Stimulated activated CD8-positive, alpha-beta memory T cell treated with anti-CD3 and anti-CD28 coated beads, Interleukin-7, amount 100 ng/mL, for 24 hours (primary cell): ENCODE measurements around the gene KDELR3.

Source experiments
- DNase-seq: peaks from one replicate; pipeline ENCODE4 v3.0.0-alpha.2; 2020; ENCODE audit warnings: low read depth

KDELR3 gene

DNA sequence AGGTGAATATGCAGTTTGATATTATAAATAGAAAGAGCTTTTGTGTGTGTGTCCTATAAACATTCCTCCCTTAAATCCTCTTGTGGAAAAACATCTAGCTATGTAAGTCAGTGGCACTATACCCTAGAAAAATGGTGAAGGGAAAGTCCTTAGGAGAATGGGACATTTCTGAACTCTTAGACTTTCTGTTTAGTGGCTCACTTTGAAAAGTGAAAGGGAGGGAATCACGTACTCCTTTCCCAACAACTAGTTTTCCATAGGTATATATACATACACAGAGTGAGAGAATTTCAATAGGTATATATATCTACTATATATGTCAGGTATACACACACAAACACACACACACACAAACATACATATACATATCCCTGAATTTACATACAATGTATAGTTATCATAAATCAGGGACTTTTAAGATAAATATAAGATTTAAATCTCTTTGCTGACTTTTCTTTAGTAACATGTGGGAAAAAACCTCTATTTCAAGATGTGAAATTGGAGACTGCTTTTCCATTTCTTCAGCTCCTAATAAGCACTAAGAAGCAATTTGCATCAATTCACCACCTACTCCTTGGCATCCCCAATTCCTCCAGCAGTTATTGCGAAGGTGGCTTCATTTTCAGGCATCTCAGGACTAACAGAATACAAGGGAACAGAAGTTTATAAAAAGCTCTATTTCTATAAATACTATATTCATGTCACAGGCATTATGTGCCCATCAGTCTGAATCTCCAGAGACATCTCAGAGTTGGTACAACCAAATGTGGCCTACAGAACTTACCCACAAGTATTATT is 51.8 kb downstream of the KDELR3 start:
- DNase-seq = no peak

DNA sequence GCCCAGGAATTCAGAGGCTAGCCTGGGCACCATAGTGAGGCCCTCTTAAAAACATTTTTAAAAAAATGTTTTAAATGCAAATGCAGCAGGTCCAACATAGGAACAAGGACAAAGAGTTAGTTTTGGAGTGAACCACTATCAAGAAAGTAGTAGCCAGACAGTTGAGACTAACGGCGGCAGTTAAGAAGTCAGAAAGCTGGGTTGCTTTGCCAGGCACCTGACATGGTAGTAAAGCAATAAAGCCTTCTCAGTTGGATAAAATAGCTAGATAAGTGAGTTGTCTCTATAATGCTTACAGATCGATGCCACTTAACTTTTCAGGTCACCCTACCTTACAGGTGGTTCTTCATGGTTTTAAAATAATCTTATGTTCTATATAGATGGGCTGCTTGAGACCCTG is 55.1 kb downstream of the KDELR3 start:
- DNase-seq = no peak

DNA sequence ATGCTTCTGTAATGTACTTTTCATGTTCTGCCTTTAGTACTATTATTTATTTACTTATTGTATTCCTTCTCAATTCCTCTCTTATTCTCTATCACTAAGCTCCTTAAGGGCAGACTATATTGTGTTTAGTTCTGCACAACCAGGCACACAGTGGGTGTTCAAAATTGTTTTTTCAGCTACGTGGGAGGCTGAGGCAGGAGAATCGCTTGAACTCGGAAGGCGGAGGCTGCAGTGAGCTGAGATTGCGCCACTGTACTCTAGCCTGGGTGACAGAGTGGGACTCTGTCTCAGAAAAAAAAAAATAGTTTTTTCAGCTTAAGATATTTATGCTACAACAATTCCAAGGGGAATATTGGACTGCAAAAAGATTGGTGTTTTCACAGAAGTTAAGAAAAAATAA is 55.6 kb downstream of the KDELR3 start:
- no peak for DNase-seq

DNA sequence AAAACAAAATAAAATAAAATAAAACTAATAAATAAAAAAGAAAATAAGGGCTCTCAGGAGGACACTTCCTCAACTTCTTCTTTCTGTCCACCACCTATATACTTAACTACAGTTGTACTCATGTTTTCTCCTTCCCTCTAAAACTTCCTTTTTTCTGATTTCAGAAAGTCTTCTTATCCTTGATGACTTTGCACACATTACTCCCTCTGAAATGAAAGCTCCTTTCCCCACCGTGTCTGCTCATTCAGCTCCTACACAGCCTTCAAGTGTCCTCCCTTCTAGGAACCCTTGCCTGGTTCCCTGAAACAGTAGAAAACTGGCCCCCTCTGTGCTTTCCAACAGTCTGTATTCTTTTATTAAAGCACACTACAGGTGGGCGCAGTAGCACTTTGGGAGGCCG is 56.5 kb downstream of the KDELR3 start:
- DNase-seq = no peak

DNA sequence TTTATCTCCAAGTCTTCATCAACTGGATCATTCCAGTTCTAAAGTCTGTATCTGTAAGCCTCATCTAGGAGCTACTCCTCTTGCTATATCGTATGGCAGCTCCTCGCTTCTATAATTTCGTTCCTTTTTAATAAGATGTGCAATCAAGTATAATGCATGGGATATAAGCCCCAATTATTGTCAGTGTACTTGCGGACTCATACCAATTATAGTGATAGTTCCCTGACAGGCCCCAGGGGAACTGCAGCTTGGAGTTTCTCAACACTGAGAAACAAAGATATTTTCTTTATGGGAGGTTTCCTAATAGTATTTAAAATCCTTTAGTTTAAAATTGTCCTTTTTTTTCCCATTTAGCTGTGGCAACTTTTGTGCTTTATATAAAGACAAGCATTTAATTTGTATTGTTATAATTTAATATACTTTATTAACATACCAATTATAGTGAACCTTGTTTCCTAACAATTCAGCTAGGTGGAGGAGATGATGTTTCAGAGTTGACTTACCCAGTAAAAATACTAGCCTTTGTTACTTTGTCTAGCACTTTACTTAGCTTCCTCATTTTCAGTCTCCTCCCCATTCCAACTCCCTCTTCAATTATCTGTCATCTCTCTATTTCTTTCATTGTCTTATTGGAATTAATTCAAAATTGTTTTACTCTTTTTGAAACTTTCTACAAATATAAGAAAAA is 63.5 kb downstream of the KDELR3 start:
- DNase-seq = no peak
